ENCODE measurements around the gene BPIFA2.
"Not testable (repeated sequence)": the region's sequence is repeated elsewhere in the genome, so short reads cannot be mapped to it uniquely, and the experiment has no call there.

Gene BPIFA2, protein sequence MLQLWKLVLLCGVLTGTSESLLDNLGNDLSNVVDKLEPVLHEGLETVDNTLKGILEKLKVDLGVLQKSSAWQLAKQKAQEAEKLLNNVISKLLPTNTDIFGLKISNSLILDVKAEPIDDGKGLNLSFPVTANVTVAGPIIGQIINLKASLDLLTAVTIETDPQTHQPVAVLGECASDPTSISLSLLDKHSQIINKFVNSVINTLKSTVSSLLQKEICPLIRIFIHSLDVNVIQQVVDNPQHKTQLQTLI

DNA sequence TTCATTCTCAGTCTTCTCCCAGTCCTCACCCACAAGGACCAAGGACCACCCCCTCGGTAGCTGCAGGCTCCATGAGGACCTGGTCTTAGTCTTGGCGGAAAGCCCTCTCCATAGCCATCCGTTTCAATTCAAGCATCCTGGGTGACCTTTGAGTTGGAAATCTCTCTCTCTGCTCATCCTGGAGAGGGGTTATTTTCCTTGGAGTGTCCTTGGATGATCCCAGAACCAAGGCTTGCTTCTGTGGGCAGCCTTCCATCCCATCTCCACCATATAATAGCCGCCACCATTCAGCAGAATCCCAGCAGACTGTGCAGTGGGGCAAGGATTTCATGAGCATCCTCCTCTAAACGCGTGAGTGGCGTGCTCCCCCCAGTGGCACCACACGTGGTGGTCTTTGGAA lies at the start of gene BPIFA2:
TSS of gene BPIFA2 (plus strand) at position 301 of the 400 bp plus-strand sequence. CDS start 987 bp downstream, outside the sequence.
- no peak for DNase-seq (ENCODE audit: low read depth)
- TF ChIP-seq, protein P1, sequence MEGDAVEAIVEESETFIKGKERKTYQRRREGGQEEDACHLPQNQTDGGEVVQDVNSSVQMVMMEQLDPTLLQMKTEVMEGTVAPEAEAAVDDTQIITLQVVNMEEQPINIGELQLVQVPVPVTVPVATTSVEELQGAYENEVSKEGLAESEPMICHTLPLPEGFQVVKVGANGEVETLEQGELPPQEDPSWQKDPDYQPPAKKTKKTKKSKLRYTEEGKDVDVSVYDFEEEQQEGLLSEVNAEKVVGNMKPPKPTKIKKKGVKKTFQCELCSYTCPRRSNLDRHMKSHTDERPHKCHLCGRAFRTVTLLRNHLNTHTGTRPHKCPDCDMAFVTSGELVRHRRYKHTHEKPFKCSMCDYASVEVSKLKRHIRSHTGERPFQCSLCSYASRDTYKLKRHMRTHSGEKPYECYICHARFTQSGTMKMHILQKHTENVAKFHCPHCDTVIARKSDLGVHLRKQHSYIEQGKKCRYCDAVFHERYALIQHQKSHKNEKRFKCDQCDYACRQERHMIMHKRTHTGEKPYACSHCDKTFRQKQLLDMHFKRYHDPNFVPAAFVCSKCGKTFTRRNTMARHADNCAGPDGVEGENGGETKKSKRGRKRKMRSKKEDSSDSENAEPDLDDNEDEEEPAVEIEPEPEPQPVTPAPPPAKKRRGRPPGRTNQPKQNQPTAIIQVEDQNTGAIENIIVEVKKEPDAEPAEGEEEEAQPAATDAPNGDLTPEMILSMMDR (conservative IDR thresholded peaks at IDR 0.05; ENCODE audit: control insufficient read depth, insufficient read depth, low read depth, low read length): no peak
- no peak within 1 kb of the TSS for H3K4me3 ChIP-seq (ENCODE audit: control insufficient read depth, low read depth, low read length)

DNA sequence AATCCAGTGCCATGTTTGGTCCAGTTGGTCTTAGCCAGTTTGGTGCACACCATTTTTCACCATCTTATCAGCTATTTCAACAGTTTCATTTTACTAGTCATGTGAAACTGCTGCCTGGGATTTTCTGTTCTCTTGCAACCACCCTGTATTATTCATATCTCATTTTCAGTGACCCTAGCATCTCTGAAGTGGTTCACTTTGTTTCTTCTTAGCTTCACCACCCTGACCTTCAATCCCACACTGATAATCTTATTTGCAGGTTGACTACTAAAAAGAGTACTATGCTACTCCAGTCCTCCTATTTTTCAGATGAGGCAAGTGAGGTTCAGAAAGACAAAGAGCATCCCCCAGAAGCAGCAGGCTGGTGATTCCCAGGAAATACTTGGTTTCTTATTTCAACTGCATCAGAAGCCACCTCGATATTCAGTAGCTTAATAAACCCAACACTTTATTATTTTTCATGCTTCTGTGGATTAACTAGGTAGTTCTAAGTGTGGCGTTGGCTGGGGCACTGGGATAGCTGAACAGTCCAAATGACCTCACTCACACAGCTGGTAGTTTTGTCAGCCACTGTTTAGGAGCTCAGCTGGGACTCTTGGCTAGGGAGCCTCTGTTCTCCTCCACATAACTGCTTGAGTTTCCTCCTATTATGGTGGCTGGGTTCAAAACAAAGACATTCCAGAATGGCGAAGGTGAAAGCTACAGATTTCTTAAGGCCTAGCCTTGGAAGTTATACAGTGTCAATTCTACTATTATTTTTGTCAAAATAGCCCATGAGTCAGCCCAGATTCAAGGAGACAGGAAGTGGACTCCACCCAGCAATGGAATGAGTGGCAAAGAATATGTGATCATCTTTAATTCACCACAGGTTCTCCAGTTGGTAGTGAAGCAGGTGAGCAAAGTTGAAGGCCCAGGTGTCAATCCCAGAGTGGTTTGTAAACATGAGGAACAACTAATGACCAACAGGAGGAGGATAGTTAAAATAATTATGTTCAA lies 47.9 kb upstream of the BPIFA2 start:
- no peak for DNase-seq (ENCODE audit: low read depth)
- no peak overlapping the region for H3K4me3 ChIP-seq (ENCODE audit: control insufficient read depth, low read depth, low read length)
- TF ChIP-seq, protein P1 (conservative IDR thresholded peaks at IDR 0.05; ENCODE audit: control insufficient read depth, insufficient read depth, low read depth, low read length): no peak

DNA sequence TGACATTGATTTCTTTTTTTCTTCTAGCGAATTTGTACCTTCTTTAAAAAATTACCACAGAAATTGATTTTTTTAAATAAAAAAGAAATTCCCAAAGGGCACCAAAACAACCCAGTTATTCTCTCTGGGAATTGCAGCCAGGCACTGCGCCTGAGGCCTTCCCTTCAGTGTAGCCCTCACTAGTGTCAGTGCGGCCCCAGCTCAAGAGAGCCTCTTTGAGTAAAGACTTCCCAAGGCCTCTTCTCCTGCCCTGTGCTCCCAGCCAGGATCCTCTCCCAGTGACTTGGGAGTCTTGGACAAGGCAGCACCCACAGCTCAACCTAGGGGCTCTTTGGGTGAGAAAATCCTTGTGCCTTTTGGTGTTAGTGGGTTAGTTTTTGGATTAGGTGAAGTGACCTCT lies 47.0 kb upstream of the BPIFA2 start:
- no peak overlapping the region for H3K4me3 ChIP-seq (ENCODE audit: control insufficient read depth, low read depth, low read length)
- no peak for DNase-seq (ENCODE audit: low read depth)
- TF ChIP-seq, protein P1 (conservative IDR thresholded peaks at IDR 0.05; ENCODE audit: control insufficient read depth, insufficient read depth, low read depth, low read length): no peak

DNA sequence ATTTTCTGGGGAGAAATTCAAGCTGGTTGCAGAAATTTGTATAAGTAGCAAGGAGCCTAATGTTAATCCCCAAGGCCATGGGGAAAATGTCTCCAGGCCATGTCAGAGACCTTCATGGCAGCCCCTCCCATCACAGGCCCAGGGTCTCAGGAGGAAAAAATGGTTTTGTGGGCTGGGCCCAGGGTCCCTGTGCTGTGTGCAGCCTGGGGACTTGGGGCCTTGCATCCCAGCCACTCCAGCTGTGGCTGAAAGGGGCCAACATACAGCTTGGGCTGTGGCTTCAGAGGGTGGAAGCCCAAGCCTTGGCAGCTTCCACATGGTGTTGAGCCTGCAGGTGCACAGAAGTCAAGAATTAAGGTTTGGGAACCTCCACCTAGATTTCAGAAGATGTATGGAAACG lies 45.7 kb upstream of the BPIFA2 start:
- H3K4me3 ChIP-seq (ENCODE audit: control insufficient read depth, low read depth, low read length); DNase-seq (ENCODE audit: low read depth): not testable (repeated sequence)

DNA sequence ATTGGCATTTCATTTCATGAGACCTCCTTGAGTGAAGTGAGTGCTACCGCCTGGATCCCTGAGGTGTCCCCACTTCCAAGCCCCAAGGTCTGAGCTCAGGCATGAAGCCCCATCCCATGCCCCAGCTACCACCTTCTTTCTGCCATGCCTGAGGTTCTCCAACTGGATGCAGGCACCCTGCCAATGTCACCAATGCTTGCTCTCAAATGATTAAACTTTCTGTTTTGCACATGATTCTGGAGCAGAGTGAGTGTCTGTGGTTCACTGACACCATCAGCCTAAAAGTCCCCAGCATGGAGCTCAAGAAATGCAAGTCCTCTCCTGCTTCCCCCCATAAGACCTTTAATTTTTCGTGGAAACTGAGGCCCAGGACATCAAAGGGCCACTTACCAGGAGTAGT lies 43.7 kb upstream of the BPIFA2 start:
- H3K4me3 ChIP-seq (ENCODE audit: control insufficient read depth, low read depth, low read length): no peak overlapping the region
- no peak for DNase-seq (ENCODE audit: low read depth)
- TF ChIP-seq, protein P1 (conservative IDR thresholded peaks at IDR 0.05; ENCODE audit: control insufficient read depth, insufficient read depth, low read depth, low read length): no peak

DNA sequence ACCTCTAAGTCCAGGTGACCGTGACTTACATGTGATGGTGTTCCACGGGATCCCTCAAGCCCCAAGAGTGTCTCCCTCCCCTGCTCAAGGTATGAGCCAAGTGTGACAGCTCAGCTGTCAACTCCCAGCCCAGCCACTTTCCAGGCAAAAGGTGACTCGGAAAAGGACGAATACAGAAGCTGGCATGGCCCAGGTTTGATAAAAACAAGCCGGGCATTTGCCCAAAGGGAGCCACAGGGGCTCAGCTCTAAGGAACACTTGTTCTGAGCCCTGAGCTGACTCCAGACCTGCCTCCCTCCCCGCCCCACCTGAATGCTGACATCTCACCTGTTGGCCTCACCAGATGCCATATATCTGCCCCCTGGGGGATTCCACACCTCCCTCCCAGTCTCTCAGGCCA lies 43.0 kb upstream of the BPIFA2 start:
- H3K4me3 ChIP-seq (ENCODE audit: control insufficient read depth, low read depth, low read length): no peak overlapping the region
- TF ChIP-seq, protein P1 (conservative IDR thresholded peaks at IDR 0.05; ENCODE audit: control insufficient read depth, insufficient read depth, low read depth, low read length): no peak
- DNase-seq (ENCODE audit: low read depth): no peak

DNA sequence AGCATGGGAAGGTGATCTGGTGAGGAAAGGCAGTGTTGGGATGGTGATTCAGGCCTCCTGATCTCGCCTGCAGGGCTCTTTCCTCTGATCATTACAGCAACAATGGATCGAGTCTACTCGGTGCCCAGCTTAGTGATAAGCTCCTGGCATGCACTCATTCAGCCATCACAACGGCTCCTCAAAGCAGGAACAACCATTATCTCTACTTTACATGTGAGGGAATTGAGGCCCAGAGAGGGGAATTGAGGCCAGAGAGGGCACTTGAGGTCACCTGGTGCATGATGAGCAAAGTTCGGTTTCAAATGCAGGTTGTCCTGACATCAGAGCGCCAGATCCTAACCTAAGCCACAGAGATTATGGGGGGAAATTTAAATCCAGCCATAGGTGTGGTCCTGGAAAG lies 42.0 kb upstream of the BPIFA2 start:
- DNase-seq (ENCODE audit: low read depth): no peak
- TF ChIP-seq, protein P1 (conservative IDR thresholded peaks at IDR 0.05; ENCODE audit: control insufficient read depth, insufficient read depth, low read depth, low read length): no peak
- no peak overlapping the region for H3K4me3 ChIP-seq (ENCODE audit: control insufficient read depth, low read depth, low read length)
